VCaP (cell line): ENCODE results near the gene KRT35.

Experiments
- H3K27ac ChIP-seq: fragments of 450-650 bp; 2 replicates; pipeline ENCODE4 v1.5.1; 2017
- TF ChIP-seq, protein P1 (sequence below): fragments of 450-650 bp; conservative IDR thresholded peaks from 2 replicates; pipeline ENCODE4 v1.5.1; 2017; ENCODE audit warnings: mild to moderate bottlenecking, moderate library complexity

Gene KRT35

GRCh38 chr17:41483991-41484826, 3.3 kb upstream of the KRT35 start:
- H3K27ac ChIP-seq, result no peak overlapping the region; the same call in 1 of the 2 replicates
- TF ChIP-seq, protein P1, sequence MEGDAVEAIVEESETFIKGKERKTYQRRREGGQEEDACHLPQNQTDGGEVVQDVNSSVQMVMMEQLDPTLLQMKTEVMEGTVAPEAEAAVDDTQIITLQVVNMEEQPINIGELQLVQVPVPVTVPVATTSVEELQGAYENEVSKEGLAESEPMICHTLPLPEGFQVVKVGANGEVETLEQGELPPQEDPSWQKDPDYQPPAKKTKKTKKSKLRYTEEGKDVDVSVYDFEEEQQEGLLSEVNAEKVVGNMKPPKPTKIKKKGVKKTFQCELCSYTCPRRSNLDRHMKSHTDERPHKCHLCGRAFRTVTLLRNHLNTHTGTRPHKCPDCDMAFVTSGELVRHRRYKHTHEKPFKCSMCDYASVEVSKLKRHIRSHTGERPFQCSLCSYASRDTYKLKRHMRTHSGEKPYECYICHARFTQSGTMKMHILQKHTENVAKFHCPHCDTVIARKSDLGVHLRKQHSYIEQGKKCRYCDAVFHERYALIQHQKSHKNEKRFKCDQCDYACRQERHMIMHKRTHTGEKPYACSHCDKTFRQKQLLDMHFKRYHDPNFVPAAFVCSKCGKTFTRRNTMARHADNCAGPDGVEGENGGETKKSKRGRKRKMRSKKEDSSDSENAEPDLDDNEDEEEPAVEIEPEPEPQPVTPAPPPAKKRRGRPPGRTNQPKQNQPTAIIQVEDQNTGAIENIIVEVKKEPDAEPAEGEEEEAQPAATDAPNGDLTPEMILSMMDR, result no peak

GRCh38 chr17:41483531-41483930, 2.6 kb upstream of the KRT35 start:
- no peak overlapping the region for H3K27ac ChIP-seq
- TF ChIP-seq, protein P1, result no peak

GRCh38 chr17:41480581-41480980, 370 bp downstream of the KRT35 start:
- no peak overlapping the region for H3K27ac ChIP-seq
- TF ChIP-seq, protein P1, result no peak

DNA sequence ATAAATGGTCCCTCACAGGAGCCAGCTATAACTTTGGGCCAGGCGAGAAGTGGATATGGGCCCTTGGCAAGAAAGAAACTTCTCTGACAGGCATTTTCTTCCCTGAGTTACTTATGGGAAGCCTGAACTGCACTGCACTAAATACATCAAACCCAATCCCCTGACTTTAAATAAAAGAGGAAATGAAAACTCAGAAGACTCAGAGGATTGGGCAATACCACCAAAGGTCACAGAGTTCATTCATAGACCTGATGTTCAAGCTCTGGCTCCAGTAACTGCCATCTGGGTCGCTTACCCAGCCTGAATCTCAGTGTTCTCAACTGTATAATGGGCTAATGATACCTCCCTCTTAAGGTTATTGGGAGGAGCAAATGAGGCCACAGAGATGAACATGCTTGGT, 815 bp downstream of the KRT35 start:
- no peak overlapping the region for H3K27ac ChIP-seq
- TF ChIP-seq, protein P1, result no peak

DNA sequence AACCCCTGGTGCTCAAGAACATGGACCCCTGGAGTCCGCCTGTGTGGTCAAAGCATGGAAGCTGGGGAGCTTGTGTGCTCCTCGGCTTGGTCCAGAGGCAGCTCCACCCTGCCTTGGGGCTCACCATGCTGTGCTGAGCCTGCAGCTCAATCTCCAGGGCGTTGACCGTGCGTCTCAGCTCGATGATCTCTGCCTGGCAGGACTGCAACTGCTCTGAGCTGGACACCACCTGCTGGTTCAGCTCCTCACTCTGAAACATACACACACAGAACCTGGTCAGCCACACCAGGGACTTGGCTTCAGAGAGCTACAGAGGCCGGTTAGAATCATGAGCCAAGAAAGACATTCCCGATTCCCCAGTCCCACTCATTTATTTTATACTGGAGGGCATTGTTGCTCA, 2.7 kb downstream of the KRT35 start:
- TF ChIP-seq, protein P1, result no peak
- H3K27ac ChIP-seq, result no peak overlapping the region

- TF ChIP-seq, protein P1, result no peak
- no peak overlapping the region for H3K27ac ChIP-seq
These were observed 3.8 kb downstream of the KRT35 start for GRCh38 chr17:41476866-41477815.

DNA sequence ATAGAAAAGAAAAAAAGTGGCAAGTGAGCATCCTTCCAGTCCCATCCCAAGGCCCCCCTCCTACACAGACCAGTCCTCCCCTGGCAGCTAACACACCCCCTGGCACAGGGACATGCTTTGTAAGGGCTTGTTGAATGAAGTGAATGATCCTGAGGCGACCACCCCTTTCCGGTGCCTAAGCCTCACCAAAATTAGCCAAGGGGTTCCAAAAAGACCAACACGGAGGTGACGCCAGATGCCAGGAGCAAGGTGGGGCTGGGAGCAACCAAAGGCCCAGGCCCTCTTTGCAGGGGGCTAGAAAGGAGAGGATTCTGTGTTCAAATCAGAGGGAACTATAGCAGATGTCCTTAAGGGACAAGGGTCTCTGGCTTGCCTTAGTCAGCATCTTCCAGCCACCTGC, 5.5 kb downstream of the KRT35 start:
- TF ChIP-seq, protein P1, result no peak
- no peak overlapping the region for H3K27ac ChIP-seq
